PC-9 (cell line): ENCODE results near the gene XIRP2.

ENCODE experiments used
- CTCF ChIP-seq: fragments of 200-600 bp; sonication (generic); conservative IDR thresholded peaks from 2 replicates; pipeline ENCODE4 v1.6.1; 2017; ENCODE audit warnings: mixed run types, antibody characterized with exemption, mild to moderate bottlenecking, moderate library complexity
- EZH2 ChIP-seq: fragments of 200-600 bp; sonication (generic); IDR thresholded peaks from 2 replicates; pipeline ENCODE4 v1.8.0; 2017; ENCODE audit warnings: antibody characterized with exemption, low read depth

GRCh38 chr2:166944909-166945308 is 56.6 kb downstream of the XIRP2 start:
- TF ChIP-seq CTCF (no peak), EZH2 (no peak)
